Caco-2 (cell line): ENCODE data around the gene TLR9. TPM values are rescaled to one million over a fixed set of nuclear protein-coding genes. Genes with fewer than 3 reads are reported as not detected.

Experiments used
- BruUV-seq: library from RNA; stranded (reverse); fragments of 400-500 nt; replicated peaks from 2 replicates; lab custom pipeline; 2021; lab: Mats Ljungman, UMichigan
- CTCF ChIA-PET: fragments of 300-600 bp; sonication (Branson Sonifier 250); formaldehyde crosslinking; loops from one replicate; lab custom pipeline; 2022; ENCODE audit warnings: antibody characterized with exemption; lab: Charles Lee
- POLR2A ChIA-PET: fragments of 300-600 bp; sonication (Branson Sonifier 250); formaldehyde crosslinking; loops from one replicate; lab custom pipeline; 2022; ENCODE audit warnings: antibody characterized with exemption; lab: Charles Lee
- DNase-seq, 2 experiments: peaks; one replicate each; pipeline versions ENCODE4 v3.0.0 to v3.0.0-alpha.2; 2020 to 2022
- H3K27me3 ChIP-seq: replicated peaks from 2 replicates; pipeline ENCODE4 v1.6.0; 2011; ENCODE audit warnings: low read length; ENCODE audit not compliant: control insufficient read depth, insufficient read depth
- H3K36me3 ChIP-seq: 2 replicates; pipeline ENCODE4 v1.5.1; 2011; ENCODE audit warnings: low read length; ENCODE audit not compliant: control insufficient read depth, insufficient read depth
- H3K4me1 ChIP-seq: fragments of 250-450 bp; sonication (Bioruptor Pico); 2 replicates; pipeline ENCODE4 v1.5.1; 2020; ENCODE audit warnings: mild to moderate bottlenecking
- H3K4me3 ChIP-seq: 2 replicates; pipeline ENCODE4 v1.5.1; 2011; ENCODE audit warnings: low read depth, mild to moderate bottlenecking, control low read depth, low read length
- H3K9me3 ChIP-seq: fragments of 250-450 bp; sonication (Bioruptor Pico); 2 replicates; pipeline ENCODE4 v1.5.1; 2020; ENCODE audit warnings: mild to moderate bottlenecking, moderate library complexity
- H3K27ac Mint-ChIP-seq: one replicate; pipeline ENCODE4 v1.8.0; 2022; ENCODE audit warnings: mixed read lengths; ENCODE audit not compliant: unreplicated experiment
- H3K27me3 Mint-ChIP-seq: one replicate; pipeline ENCODE4 v1.8.0; 2022; ENCODE audit warnings: mixed read lengths; ENCODE audit not compliant: insufficient read depth, unreplicated experiment
- H3K36me3 Mint-ChIP-seq: one replicate; pipeline ENCODE4 v1.8.0; 2022; ENCODE audit warnings: mild to moderate bottlenecking, mixed read lengths; ENCODE audit not compliant: insufficient read depth, unreplicated experiment
- H3K4me1 Mint-ChIP-seq: one replicate; pipeline ENCODE4 v1.8.0; 2022; ENCODE audit warnings: low read depth, mixed read lengths; ENCODE audit not compliant: unreplicated experiment
- H3K4me3 Mint-ChIP-seq: one replicate; pipeline ENCODE4 v1.8.0; 2022; ENCODE audit warnings: mild to moderate bottlenecking, moderate library complexity, mixed read lengths; ENCODE audit not compliant: unreplicated experiment
- H3K9me3 Mint-ChIP-seq: one replicate; pipeline ENCODE4 v1.8.0; 2022; ENCODE audit warnings: mixed read lengths; ENCODE audit not compliant: unreplicated experiment
- intact Hi-C: fragments of 100-400 bp; cut with micrococcal nuclease; formaldehyde crosslinking; loops from one replicate; pipeline ENCODE4 v1.10.0; 2022; ENCODE audit not compliant: unreplicated experiment
- total RNA-seq: library from RNA; stranded (reverse); gene quantifications from 2 replicates; pipeline ENCODE4 v1.2.3, GENCODE V29; 2022
- TF ChIP-seq, protein P1 (sequence below), 2 experiments: fragments of 200-600 bp in 1 of 2; IDR thresholded peaks; 1 replicate in 1 of 2; 2 replicates in 1 of 2; pipeline versions ENCODE4 v1.5.1 to v1.8.0; 2011 to 2022; ENCODE audit warnings: antibody characterized with exemption in 1 of 2, control low read depth in 1 of 2, inconsistent platforms in 1 of 2, low read depth in 1 of 2, low read length in 1 of 2, mild to moderate bottlenecking in 1 of 2, moderate library complexity in 1 of 2; ENCODE audit not compliant: insufficient read depth in 1 of 2, severe bottlenecking in 1 of 2, unreplicated experiment in 1 of 2

Gene TLR9
- total RNA-seq, 1 experiment from 2014 or later = not detected

DNA sequence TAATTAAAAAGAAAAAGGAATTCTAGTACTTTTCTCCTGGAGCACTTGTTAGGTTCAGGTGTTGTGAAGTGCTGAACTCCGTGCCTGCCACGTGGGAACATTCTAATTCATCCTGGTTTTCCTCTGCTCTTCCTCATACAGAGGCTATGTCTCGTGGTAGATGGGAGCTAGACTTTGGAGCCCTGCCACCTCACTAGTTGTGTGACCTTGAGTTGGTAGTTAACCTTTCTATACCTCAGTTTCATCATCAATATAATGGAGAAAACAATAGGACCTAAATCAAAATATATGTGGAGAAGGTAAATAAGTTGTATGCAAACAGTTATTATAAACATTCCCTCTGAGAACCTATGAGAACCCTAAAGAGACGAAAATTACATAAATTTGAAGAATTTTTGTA is 16.9 kb downstream of the TLR9 start:
- H3K4me3 Mint-ChIP-seq = no peak overlapping the region
- CTCF ChIA-PET = interaction anchor here (1.5 kb wide), 1 partner anchor 23 kb away, joined by 3 read pairs; no protein-coding TSS in a partner anchor
- H3K9me3 Mint-ChIP-seq = no peaks in the 10 kb centered on the region
- peaks cover 95% of the 10 kb centered on the region for H3K36me3 Mint-ChIP-seq
- peaks cover 10% of the 10 kb centered on the region for H3K36me3 ChIP-seq
- POLR2A ChIA-PET = no interaction called here
- H3K4me3 ChIP-seq = no peak overlapping the region
- H3K9me3 ChIP-seq = no peaks in the 10 kb centered on the region
- no peaks in the 10 kb centered on the region for H3K27me3 ChIP-seq
- peaks cover 9% of the 10 kb centered on the region for H3K4me1 Mint-ChIP-seq
- DNase-seq = no peak
- intact Hi-C loops = no loop called here
- no TSS peak for BruUV-seq
- TF ChIP-seq, protein P1, sequence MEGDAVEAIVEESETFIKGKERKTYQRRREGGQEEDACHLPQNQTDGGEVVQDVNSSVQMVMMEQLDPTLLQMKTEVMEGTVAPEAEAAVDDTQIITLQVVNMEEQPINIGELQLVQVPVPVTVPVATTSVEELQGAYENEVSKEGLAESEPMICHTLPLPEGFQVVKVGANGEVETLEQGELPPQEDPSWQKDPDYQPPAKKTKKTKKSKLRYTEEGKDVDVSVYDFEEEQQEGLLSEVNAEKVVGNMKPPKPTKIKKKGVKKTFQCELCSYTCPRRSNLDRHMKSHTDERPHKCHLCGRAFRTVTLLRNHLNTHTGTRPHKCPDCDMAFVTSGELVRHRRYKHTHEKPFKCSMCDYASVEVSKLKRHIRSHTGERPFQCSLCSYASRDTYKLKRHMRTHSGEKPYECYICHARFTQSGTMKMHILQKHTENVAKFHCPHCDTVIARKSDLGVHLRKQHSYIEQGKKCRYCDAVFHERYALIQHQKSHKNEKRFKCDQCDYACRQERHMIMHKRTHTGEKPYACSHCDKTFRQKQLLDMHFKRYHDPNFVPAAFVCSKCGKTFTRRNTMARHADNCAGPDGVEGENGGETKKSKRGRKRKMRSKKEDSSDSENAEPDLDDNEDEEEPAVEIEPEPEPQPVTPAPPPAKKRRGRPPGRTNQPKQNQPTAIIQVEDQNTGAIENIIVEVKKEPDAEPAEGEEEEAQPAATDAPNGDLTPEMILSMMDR (IDR thresholded peaks at IDR 0.05; ENCODE audit: insufficient read depth in 1 of 2, low read depth in 1 of 2, low read length in 1 of 2, severe bottlenecking in 1 of 2, unreplicated experiment in 1 of 2) = no peak
- no peak overlapping the region for H3K27ac Mint-ChIP-seq
- H3K4me1 ChIP-seq = peaks cover 13% of the 10 kb centered on the region
- H3K27me3 Mint-ChIP-seq = no peaks in the 10 kb centered on the region

DNA sequence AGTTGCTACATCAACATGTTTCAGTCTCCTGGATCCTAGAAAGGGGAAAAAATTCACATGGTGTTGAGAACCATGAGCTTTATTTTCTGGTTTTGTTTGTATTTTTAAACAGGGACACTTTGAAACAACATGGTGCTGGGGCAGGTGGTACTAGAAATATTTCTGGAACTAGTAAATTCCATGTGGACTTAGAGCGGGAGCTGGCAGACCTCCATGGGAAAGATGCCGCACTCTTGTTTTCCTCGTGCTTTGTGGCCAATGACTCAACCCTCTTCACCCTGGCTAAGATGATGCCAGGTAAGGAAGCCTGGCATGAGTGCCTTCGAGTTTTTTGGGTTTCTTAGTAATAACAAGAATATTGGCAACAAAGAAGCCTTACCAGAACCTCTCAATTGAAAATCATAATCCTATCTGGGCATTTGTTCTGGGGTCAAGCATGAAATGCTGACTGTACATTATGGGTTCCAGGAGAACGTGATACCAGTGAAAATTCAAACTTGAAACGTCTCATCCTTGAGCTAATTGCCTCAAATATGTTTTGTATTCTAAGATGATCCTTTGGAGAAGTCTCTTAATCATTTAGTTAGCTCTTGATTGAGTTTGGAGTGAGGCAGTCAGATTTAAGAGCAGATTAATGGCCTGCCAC is 19.6 kb downstream of the TLR9 start:
- peaks cover 9% of the 10 kb centered on the region for H3K4me1 Mint-ChIP-seq
- intact Hi-C loops = no loop called here
- BruUV-seq = no TSS peak
- CTCF ChIA-PET = no interaction called here
- no peaks in the 10 kb centered on the region for H3K9me3 ChIP-seq
- no peak overlapping the region for H3K4me3 ChIP-seq
- DNase-seq = no peak
- peaks cover 97% of the 10 kb centered on the region for H3K36me3 Mint-ChIP-seq
- no peak overlapping the region for H3K27ac Mint-ChIP-seq
- no peaks in the 10 kb centered on the region for H3K27me3 ChIP-seq
- POLR2A ChIA-PET = no interaction called here
- no peaks in the 10 kb centered on the region; the same call in none of the 2 replicates for H3K36me3 ChIP-seq
- no peak overlapping the region for H3K4me3 Mint-ChIP-seq
- TF ChIP-seq, protein P1 (IDR thresholded peaks at IDR 0.05; ENCODE audit: insufficient read depth in 1 of 2, low read depth in 1 of 2, low read length in 1 of 2, severe bottlenecking in 1 of 2, unreplicated experiment in 1 of 2) = no peak
- peaks cover 10% of the 10 kb centered on the region for H3K4me1 ChIP-seq
- H3K9me3 Mint-ChIP-seq = no peaks in the 10 kb centered on the region
- H3K27me3 Mint-ChIP-seq = no peaks in the 10 kb centered on the region

DNA sequence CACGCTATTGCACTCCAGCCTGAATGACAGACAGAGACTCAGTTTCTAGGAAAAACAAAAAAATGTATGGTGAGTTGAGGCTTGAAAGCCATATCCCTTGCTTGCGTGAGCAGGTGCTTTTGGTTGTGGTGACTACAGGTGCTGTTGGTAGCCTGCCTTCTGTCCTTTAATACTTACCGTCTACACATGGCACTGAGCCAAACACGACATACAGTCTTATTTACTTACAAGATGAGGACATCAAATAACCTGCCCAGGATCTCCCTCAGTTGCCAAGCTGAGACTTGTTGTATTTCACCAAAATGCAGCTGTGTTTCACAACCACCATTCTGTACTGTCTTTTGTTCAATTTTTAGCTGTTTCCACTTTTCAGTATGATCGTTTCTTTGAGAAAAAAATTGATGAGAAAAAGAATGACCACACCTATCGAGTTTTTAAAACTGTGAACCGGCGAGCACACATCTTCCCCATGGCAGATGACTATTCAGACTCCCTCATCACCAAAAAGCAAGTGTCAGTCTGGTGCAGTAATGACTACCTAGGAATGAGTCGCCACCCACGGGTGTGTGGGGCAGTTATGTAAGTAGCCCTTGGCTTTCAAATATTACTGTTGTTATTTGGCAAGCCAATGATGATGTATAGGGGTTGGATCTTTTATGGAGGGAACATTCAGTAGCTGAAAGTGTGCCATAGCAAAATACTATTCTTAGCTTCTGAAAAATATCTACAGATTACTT is 20.9 kb downstream of the TLR9 start:
- ChIA-PET POLR2A (interaction anchor here (0.7 kb wide), 1 partner anchor 39 kb away, joined by 3 read pairs; no protein-coding TSS in a partner anchor), CTCF (no interaction called here)
- intact Hi-C loops = no loop called here
- no peak overlapping the region for H3K27ac Mint-ChIP-seq
- Histone ChIP-seq H3K36me3 (no peaks in the 10 kb centered on the region; the same call in none of the 2 replicates), H3K4me1 (peaks cover 3% of the 10 kb centered on the region), H3K4me3 (no peak overlapping the region), H3K9me3 (no peaks in the 10 kb centered on the region), H3K27me3 (no peaks in the 10 kb centered on the region)
- peaks cover 92% of the 10 kb centered on the region for H3K36me3 Mint-ChIP-seq
- H3K4me3 Mint-ChIP-seq = no peak overlapping the region
- no peaks in the 10 kb centered on the region for H3K9me3 Mint-ChIP-seq
- H3K4me1 Mint-ChIP-seq = no peaks in the 10 kb centered on the region
- TF ChIP-seq, protein P1 (IDR thresholded peaks at IDR 0.05; ENCODE audit: insufficient read depth in 1 of 2, low read depth in 1 of 2, low read length in 1 of 2, severe bottlenecking in 1 of 2, unreplicated experiment in 1 of 2) = no peak
- DNase-seq = no peak
- BruUV-seq = no TSS peak
- no peaks in the 10 kb centered on the region for H3K27me3 Mint-ChIP-seq
